ENCODE data around the gene SP8.

The SP8 gene

GRCh38 chr7:20793248-20793647 is 6.6 kb upstream of the SP8 start:
- no peak overlapping the region for H3K9ac ChIP-seq (ENCODE audit: low read depth, low read length)
- H3K36me3 ChIP-seq (ENCODE audit: control insufficient read depth, insufficient read depth, low read length): no peaks in the 10 kb centered on the region
- H3K4me3 ChIP-seq (ENCODE audit: low read depth, low read length): peak overlapping the region; percentile 37
- no peaks in the 10 kb centered on the region for H3K9me3 ChIP-seq (ENCODE audit: control insufficient read depth, insufficient read depth, low read length)
- H3K4me1 ChIP-seq (ENCODE audit: control insufficient read depth, insufficient read depth, low read length): peaks cover 40% of the 10 kb centered on the region
- H3K27me3 ChIP-seq (ENCODE audit: control insufficient read depth, insufficient read depth, low read length): peaks cover 78% of the 10 kb centered on the region

GRCh38 chr7:20791538-20792434 is 5.1 kb upstream of the SP8 start:
- Histone ChIP-seq H3K36me3 (ENCODE audit: control insufficient read depth, insufficient read depth, low read length) (no peaks in the 10 kb centered on the region), H3K4me3 (ENCODE audit: low read depth, low read length) (peak overlapping the region; percentile 51), H3K9ac (ENCODE audit: low read depth, low read length) (no peak overlapping the region), H3K9me3 (ENCODE audit: control insufficient read depth, insufficient read depth, low read length) (no peaks in the 10 kb centered on the region), H3K4me1 (ENCODE audit: control insufficient read depth, insufficient read depth, low read length) (peaks cover 40% of the 10 kb centered on the region), H3K27me3 (ENCODE audit: control insufficient read depth, insufficient read depth, low read length) (peaks cover 75% of the 10 kb centered on the region)

DNA sequence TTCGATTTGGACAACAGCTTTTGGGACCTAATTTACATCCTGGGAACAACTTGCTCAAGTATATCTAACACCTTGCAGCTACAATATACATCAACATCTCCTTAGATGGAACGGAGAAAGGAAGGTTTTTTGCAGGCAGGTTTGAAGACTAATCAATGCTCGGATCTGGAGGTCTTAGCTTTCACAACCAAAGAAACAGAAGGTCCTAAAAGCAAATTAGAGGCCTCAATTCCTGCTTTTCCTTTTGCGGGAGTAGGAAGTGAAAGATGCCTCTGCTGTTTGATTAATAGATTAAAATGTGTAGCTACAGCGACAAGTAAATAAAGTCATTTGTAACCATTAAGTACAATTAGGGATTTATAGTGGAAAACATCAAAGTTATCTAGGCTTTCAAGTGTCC is 3.7 kb upstream of the SP8 start:
- no peaks in the 10 kb centered on the region for H3K9me3 ChIP-seq (ENCODE audit: control insufficient read depth, insufficient read depth, low read length)
- no peaks in the 10 kb centered on the region for H3K36me3 ChIP-seq (ENCODE audit: control insufficient read depth, insufficient read depth, low read length)
- H3K27me3 ChIP-seq (ENCODE audit: control insufficient read depth, insufficient read depth, low read length): peaks cover 84% of the 10 kb centered on the region
- peaks cover 35% of the 10 kb centered on the region for H3K4me1 ChIP-seq (ENCODE audit: control insufficient read depth, insufficient read depth, low read length)
- H3K4me3 ChIP-seq (ENCODE audit: low read depth, low read length): no peak overlapping the region
- no peak overlapping the region for H3K9ac ChIP-seq (ENCODE audit: low read depth, low read length)

GRCh38 chr7:20788420-20788990 is 1.8 kb upstream of the SP8 start:
- no peak overlapping the region for H3K9ac ChIP-seq (ENCODE audit: low read depth, low read length)
- H3K27me3 ChIP-seq (ENCODE audit: control insufficient read depth, insufficient read depth, low read length): peaks cover 83% of the 10 kb centered on the region
- H3K9me3 ChIP-seq (ENCODE audit: control insufficient read depth, insufficient read depth, low read length): no peaks in the 10 kb centered on the region
- no peaks in the 10 kb centered on the region for H3K36me3 ChIP-seq (ENCODE audit: control insufficient read depth, insufficient read depth, low read length)
- peaks cover 25% of the 10 kb centered on the region for H3K4me1 ChIP-seq (ENCODE audit: control insufficient read depth, insufficient read depth, low read length)
- H3K4me3 ChIP-seq (ENCODE audit: low read depth, low read length): peak overlapping the region; percentile 88

DNA sequence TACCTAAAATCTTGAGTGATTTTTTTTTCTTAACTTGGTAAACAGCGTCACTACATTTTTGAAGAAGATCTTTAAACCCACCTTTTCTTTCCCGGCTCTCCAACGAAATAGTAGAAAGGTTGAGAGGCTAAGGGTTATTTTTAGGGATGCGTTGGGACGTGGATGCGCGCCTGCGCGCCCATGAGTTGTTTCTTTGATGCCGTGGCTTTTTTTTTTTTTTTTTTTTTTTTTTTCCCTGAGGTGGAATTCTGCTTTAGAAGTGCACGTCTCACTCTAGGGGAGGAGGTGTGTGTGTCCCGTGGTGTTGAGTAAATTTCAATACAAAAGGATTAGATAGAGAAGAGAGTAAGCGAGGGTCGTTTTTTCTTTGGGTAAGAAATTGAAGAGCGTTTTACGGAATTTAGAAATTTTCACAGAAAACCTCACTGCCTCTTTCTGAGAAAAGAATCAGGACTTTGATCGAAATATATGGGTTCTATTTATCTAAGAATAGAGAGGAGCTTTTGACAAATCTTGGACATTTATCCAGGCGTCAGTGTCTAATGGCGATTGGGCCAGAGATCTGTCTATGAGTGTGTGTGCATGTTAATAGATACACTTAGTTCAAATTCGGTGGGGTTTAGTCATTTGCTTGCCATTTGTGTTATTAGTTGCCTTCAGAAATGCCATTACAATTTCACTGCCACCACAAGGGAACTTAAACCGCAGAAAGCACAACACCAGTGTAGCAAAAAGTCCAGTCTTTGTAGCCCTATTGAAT is 1.2 kb upstream of the SP8 start:
- Histone ChIP-seq H3K9ac (ENCODE audit: low read depth, low read length) (no peak overlapping the region), H3K4me1 (ENCODE audit: control insufficient read depth, insufficient read depth, low read length) (peaks cover 22% of the 10 kb centered on the region), H3K9me3 (ENCODE audit: control insufficient read depth, insufficient read depth, low read length) (no peaks in the 10 kb centered on the region), H3K4me3 (ENCODE audit: low read depth, low read length) (peak overlapping the region; percentile 88), H3K27me3 (ENCODE audit: control insufficient read depth, insufficient read depth, low read length) (peaks cover 77% of the 10 kb centered on the region), H3K36me3 (ENCODE audit: control insufficient read depth, insufficient read depth, low read length) (no peaks in the 10 kb centered on the region)

GRCh38 chr7:20786421-20786778 is 286 bp downstream of the SP8 start:
- H3K36me3 ChIP-seq (ENCODE audit: control insufficient read depth, insufficient read depth, low read length): no peaks in the 10 kb centered on the region
- peaks cover 63% of the 10 kb centered on the region for H3K27me3 ChIP-seq (ENCODE audit: control insufficient read depth, insufficient read depth, low read length)
- no peaks in the 10 kb centered on the region for H3K9me3 ChIP-seq (ENCODE audit: control insufficient read depth, insufficient read depth, low read length)
- H3K4me3 ChIP-seq (ENCODE audit: low read depth, low read length): peak overlapping the region; percentile 88
- H3K9ac ChIP-seq (ENCODE audit: low read depth, low read length): no peak overlapping the region
- H3K4me1 ChIP-seq (ENCODE audit: control insufficient read depth, insufficient read depth, low read length): peaks cover 33% of the 10 kb centered on the region

DNA sequence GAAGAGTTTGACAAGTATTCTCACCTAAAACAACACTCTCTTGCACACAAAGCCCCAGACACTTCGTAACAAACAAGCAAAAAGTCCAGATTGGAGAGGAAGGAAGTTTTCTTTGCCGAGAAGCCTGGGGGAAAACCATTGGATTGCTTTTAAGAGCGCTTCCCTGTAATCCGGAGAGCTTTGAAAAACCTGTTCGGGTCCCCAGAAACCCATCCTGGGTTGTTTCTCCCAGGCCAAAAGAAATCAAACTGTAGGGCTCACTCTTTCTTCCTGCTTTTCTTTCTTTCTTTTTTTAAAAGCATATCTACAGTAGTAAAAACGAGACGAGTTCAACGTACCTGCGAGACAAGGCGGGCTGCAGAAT is 655 bp downstream of the SP8 start:
- Histone ChIP-seq H3K9me3 (ENCODE audit: control insufficient read depth, insufficient read depth, low read length) (no peaks in the 10 kb centered on the region), H3K27me3 (ENCODE audit: control insufficient read depth, insufficient read depth, low read length) (peaks cover 61% of the 10 kb centered on the region), H3K4me1 (ENCODE audit: control insufficient read depth, insufficient read depth, low read length) (peaks cover 34% of the 10 kb centered on the region), H3K9ac (ENCODE audit: low read depth, low read length) (no peak overlapping the region), H3K4me3 (ENCODE audit: low read depth, low read length) (peak overlapping the region; percentile 88), H3K36me3 (ENCODE audit: control insufficient read depth, insufficient read depth, low read length) (no peaks in the 10 kb centered on the region)

DNA sequence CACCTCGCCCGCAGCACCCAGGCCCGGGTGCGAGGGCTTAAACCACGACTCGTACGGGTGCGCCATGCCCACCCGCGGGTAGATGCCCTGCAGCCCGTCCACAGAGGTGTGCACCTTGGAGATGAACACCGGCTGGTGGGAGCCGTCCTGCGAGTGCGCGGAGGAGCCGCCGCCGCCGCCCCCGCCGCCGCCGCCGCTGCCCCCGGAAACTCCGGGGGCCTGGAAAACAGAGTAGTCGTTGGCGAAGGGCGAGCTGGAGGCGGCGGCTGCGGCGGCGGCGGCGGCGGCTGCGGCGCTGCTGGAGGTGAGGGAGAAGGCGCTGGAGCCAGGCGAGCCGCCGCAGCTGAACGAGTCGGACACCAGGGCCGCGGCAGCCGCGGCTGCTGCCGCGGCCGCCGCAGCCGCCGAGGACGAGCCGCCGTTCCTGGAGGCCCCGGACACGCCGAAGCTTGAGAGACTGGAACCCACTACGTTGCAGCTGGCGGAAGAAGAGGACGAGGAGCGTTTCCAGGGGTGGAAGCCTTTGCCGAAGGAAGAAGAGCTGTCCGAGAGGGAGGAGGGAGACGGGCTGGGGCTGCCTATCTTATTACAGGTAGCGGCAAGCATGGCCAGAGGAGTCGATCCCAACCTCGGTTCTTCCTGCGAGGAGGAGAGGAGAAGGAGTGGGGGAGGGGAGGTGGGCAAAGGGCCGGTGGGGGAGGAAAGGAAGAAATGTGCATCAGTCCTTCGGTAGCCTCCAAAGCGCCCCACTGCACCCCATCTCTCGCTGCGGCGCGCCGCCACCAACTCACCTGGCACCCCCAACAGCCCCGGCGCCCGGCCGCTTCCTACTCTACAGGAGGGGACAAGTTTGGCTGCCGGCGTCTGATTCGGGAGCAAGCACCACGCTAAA is 1.3 kb downstream of the SP8 start:
- Histone ChIP-seq H3K9ac (ENCODE audit: low read depth, low read length) (no peak overlapping the region), H3K27me3 (ENCODE audit: control insufficient read depth, insufficient read depth, low read length) (peaks cover 61% of the 10 kb centered on the region)

GRCh38 chr7:20784388-20785156 is 2.1 kb downstream of the SP8 start:
- H3K4me3 ChIP-seq (ENCODE audit: low read depth, low read length): peak overlapping the region; percentile 54

More for the DNA sequence above, 1.3 kb downstream of the SP8 start:
- Histone ChIP-seq H3K4me3 (ENCODE audit: low read depth, low read length) (peak overlapping the region; percentile 88), H3K9me3 (ENCODE audit: control insufficient read depth, insufficient read depth, low read length) (no peaks in the 10 kb centered on the region), H3K4me1 (ENCODE audit: control insufficient read depth, insufficient read depth, low read length) (peaks cover 37% of the 10 kb centered on the region), H3K36me3 (ENCODE audit: control insufficient read depth, insufficient read depth, low read length) (no peaks in the 10 kb centered on the region)

GRCh38 chr7:20783700-20784387 is 2.8 kb downstream of the SP8 start:
- Histone ChIP-seq H3K9me3 (ENCODE audit: control insufficient read depth, insufficient read depth, low read length) (no peaks in the 10 kb centered on the region), H3K4me3 (ENCODE audit: low read depth, low read length) (peak overlapping the region; percentile 66), H3K4me1 (ENCODE audit: control insufficient read depth, insufficient read depth, low read length) (peaks cover 34% of the 10 kb centered on the region), H3K36me3 (ENCODE audit: control insufficient read depth, insufficient read depth, low read length) (no peaks in the 10 kb centered on the region), H3K27me3 (ENCODE audit: control insufficient read depth, insufficient read depth, low read length) (peaks cover 61% of the 10 kb centered on the region), H3K9ac (ENCODE audit: low read depth, low read length) (peak overlapping the region; percentile 58)

More at GRCh38 chr7:20784388-20785156, 2.1 kb downstream of the SP8 start:
- Histone ChIP-seq H3K9me3 (ENCODE audit: control insufficient read depth, insufficient read depth, low read length) (no peaks in the 10 kb centered on the region), H3K36me3 (ENCODE audit: control insufficient read depth, insufficient read depth, low read length) (no peaks in the 10 kb centered on the region), H3K27me3 (ENCODE audit: control insufficient read depth, insufficient read depth, low read length) (peaks cover 61% of the 10 kb centered on the region), H3K9ac (ENCODE audit: low read depth, low read length) (no peak overlapping the region), H3K4me1 (ENCODE audit: control insufficient read depth, insufficient read depth, low read length) (peaks cover 38% of the 10 kb centered on the region)

Data from iPS-15b (cell line).